Measurements from ENCODE around the gene DISC1.
A peak's percentile ranks its signal among the peaks of the same experiment; 100 is the strongest.
"Not testable (repeated sequence)": the region's sequence is repeated elsewhere in the genome, so short reads cannot be mapped to it uniquely, and the experiment has no call there.

Gene DISC1

GRCh38 chr1:231931146-231931545, 304.6 kb downstream of the DISC1 start:
- no peak for DNase-seq (ENCODE audit: low read depth)

- peak; percentile 26 for DNase-seq (ENCODE audit: low read depth)
Observed at GRCh38 chr1:231931846-231932454, 305.4 kb downstream of the DISC1 start.

DNA sequence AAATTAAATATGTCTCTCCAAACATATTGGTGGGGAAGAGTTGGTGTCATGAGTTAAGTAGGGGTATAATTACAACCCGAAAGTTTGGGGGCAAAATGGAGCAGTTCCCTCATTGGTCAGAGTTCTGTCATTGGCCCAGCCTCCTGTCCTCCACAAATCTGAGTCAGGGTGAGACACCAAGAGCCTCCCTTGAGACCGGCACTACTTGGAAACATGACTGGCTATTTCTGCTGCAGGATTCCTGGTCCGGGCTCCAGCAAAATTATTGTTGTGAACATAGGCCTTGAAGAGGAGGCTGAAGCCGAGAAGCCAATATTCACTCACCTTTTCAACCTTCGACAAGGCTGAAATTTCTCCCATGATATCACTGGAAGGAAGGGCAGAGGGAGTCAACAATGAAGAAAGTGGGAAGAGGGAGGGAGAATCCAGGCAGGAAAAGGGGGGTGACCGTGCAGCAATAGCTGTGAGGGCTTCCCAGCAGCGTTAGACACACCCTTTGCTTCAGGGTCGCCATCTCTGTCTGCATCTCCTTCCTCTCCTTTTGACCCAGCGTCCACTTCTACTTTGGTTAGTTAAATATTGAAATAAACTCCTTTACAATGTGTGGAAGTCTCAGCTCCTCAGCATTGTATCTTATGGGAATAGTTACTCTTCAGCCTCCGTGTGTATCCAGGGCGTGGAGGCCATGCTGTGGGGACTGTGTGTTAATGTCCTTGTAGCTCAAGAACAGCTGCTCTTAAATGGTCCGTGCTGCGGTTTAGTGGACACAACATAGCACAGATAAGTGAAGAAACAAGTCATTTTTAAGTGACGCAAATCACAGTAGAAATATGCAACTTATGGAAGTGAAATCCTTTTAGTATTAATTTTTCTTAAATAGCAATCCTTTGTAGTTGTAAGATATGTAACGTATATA, 307.4 kb downstream of the DISC1 start:
- no peak for DNase-seq (ENCODE audit: low read depth)

GRCh38 chr1:231934797-231935196, 308.2 kb downstream of the DISC1 start:
- no peak for DNase-seq (ENCODE audit: low read depth)

- no peak for DNase-seq (ENCODE audit: low read depth)
Observed at GRCh38 chr1:231935856-231936255, 309.3 kb downstream of the DISC1 start.

- DNase-seq (ENCODE audit: low read depth) = no peak
Observed at GRCh38 chr1:231936983-231937775, 310.6 kb downstream of the DISC1 start.

DNA sequence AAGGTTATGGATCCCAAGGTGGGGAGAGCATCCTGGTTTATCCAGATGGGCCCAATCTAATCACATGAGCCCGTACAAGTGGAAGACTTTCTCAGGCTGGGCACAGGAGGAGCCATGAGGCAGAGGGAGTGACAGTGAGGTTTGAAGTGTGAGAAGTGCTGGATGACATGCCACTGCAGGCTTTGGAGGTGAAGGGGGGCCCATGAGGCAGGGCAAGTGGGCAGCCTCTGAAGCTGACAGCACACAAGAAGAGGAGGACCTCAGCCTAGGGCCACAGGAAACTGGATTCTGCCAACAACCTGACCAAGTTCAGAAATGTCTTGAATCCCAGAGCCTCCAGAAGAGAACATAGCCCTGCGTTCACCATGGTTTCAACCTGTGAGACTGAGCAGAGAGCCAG, 311.6 kb downstream of the DISC1 start:
- no peak for DNase-seq (ENCODE audit: low read depth)

GRCh38 chr1:231938711-231939110, 312.1 kb downstream of the DISC1 start:
- no peak for DNase-seq (ENCODE audit: low read depth)

GRCh38 chr1:231939118-231939517, 312.5 kb downstream of the DISC1 start:
- no peak for DNase-seq (ENCODE audit: low read depth)

- DNase-seq (ENCODE audit: low read depth) = no peak
Observed at GRCh38 chr1:231940116-231940515, 313.5 kb downstream of the DISC1 start.

GRCh38 chr1:231940701-231941100, 314.1 kb downstream of the DISC1 start:
- no peak for DNase-seq (ENCODE audit: low read depth)

DNA sequence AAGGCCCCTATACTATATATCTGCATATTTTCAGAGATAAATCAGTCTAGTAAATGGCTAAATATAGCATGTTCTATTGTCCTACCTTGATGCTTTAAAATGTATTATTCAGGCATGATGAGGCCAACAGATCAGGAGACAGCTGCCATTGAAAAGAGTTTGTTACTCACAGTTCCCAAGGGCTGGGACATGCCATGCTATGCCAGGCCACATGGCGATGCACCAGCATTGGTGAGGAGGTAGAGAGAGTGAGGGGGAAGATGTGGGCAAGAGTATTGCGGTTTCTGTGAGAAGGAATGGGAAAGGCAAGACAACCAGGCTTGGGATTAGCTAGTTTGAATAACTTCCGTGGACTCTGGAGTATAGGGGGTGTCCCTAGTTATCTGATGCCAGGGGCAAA, 316.5 kb downstream of the DISC1 start:
- no peak for DNase-seq (ENCODE audit: low read depth)

- DNase-seq (ENCODE audit: low read depth) = not testable (repeated sequence)
Observed at GRCh38 chr1:231948102-231948501, 321.5 kb downstream of the DISC1 start.

- DNase-seq (ENCODE audit: low read depth) = no peak
Observed at GRCh38 chr1:231949277-231950091, 322.9 kb downstream of the DISC1 start.

DNA sequence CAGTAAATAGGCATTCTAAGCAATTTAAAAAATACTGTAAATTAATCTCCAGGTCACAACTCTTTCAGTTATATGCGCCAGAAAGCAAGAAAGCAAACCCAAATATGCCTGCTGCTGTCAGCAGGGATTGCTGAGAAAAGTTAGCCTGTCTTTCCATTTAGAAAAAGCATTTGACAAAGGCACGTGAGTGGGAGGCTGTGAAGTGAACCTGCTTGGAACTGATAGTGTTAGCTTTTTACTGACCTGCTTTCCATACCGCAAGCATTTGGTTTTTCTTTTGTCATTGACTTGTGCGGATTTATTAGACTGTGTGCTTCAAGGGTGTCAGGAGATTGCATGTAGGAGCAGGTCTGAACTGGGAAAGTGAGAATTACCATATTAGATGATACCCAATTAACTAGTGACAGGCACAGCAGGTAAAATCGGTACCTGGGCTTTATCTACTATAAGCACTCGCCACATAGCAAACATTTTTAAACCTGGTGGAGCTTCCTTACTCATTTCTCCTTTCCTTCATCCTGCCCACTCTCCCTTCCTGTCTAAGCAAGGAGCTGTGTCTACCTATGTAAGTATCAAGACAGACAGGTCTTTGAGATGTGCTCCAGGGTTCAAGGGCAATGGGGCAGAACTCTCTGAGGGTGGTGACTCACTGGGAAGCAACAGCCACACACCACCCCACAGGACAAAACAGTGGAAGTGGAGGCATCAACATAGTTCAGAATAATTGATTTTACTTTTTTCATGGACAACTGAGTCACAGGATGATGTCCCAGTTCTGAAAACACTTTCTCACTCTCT, 323.9 kb downstream of the DISC1 start:
- DNase-seq (ENCODE audit: low read depth) = no peak

DNA sequence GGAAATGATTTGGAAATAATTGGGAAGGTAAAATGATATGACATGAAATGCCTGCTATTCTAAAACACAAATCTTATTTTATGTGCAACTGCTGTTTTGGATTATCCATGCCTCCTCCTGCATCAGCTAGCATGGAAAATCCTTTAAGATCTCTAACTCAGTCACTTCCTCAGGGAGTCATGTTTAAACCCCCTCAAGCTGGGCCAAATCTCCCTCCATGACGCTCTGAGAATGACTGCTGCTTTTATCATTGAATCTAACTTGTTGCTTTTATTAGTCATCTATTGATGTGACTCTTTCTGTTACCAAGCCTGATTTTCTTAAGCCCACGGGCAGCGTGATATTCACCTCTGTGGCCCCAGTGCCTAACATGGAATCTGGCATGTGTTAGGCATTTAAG, 324.8 kb downstream of the DISC1 start:
- DNase-seq (ENCODE audit: low read depth) = no peak

GRCh38 chr1:231952154-231952553, 325.6 kb downstream of the DISC1 start:
- DNase-seq (ENCODE audit: low read depth) = no peak

DNA sequence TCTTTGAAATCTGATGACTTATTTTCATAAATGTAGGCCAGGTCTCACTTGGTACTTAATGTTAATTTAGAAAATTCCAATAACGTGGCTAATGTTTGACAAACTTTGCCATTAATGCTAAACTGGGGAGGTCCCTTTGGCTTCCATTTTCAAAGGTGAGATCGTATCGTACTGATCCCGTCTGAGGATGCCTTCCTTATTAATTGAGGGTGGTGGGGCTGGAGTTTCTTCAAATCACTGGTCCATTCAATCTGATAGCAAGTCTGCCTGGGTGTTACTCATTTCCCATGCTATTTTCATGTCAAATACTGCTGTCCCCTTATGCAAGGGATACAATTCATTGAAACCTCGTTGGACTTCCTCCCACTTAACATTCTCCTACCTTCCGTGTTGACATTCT, 327.1 kb downstream of the DISC1 start:
- DNase-seq (ENCODE audit: low read depth) = no peak

DNA sequence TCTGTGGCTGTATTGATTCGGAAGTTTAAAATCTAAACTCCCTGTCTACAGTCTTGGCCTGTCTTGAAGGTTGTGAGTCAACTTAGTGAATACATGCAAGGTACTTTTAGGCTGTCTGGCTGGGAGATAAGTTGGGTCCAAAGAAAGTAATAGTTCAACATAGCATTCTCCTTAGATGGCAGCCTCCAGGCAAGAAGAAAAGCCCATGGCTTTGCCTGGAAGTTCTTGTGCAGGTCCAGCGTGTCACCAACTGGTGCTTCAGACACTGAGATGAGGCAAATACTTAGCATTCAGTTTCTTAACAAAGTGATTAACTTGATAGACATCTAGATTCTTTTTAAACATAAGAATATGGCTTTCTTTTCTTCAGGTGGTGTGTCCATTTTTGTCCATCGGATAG, 328.2 kb downstream of the DISC1 start:
- no peak for DNase-seq (ENCODE audit: low read depth)

DNA sequence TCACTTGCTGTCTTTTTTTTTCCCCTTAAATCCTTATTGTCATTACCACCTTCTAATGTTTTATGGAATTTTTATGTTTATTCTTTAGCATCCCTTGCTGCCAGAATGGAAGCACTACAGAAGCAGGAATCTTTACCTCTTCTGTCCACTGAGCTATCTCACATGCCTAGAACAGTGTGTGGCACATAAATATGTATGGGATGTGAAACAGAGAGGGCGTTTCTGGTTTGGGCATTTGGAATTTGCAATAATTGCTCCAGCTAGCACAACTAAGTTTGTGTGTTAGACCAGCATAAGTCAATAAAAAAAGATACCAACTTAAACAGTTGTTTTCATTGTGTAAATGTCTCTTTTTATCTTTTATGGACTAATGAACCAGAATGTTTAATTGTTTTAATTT, 330.8 kb downstream of the DISC1 start:
- no peak for DNase-seq (ENCODE audit: low read depth)

DNA sequence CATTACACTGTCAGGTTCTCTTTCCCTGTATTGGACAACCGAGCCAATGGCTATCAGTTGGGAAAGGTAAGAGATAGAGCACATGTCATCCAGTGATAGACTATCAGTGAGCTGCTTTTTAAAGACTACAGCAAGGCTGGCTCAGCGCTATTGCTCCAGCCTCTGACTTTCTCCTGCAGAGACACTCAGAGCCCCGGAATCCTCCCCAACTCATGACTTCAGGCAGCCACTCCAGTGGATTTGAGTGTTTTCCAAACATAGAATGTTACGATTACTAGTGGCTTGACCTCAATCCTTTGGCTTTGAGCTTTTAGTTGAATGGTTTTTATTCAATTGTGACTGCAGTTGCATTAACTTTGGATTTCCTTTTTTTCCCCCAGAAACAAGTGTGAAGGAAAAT, 331.9 kb downstream of the DISC1 start:
- no peak for DNase-seq (ENCODE audit: low read depth)

Measured in activated T-cell treated with anti-CD3 and anti-CD28 coated beads for 48 hours (primary cell).